Epithelial cell of esophagus (primary cell): ENCODE results near the gene USP48.

Experiments
- DNase-seq: peaks from one replicate; pipeline ENCODE4 v3.0.0; 2010; ENCODE audit warnings: low read depth
- H3K4me3 ChIP-seq: 2 replicates; pipeline ENCODE4 v1.5.1; 2011; ENCODE audit warnings: mild to moderate bottlenecking, low read length, control low read depth
- TF ChIP-seq, protein P1 (sequence below): IDR thresholded peaks from 2 replicates; pipeline ENCODE4 v1.5.1; 2011; ENCODE audit warnings: low read depth, mild to moderate bottlenecking, low read length, control low read depth, inconsistent platforms; ENCODE audit not compliant: insufficient read depth; ENCODE audit errors: missing control alignments

The USP48 gene

DNA sequence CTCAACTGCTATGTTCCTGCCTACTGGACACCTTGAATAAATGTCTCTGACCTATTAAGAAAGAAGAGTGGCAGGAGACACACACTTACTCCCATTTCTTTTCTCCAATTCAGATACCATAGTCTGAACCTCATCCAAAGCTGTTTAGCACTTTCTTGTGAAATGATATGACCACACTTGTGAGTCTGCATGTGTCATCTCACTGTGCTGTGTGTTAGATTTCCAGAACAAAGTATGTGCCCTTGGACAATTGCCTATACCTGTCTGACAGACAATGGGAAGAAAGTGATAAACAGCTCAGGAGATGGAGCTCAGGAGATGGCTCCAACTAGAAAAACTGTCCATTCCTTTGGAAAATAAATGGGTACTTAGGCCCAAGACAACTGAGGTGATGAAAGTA lies 48.4 kb downstream of the USP48 start:
- peak; percentile 70 for DNase-seq
- TF ChIP-seq, protein P1, sequence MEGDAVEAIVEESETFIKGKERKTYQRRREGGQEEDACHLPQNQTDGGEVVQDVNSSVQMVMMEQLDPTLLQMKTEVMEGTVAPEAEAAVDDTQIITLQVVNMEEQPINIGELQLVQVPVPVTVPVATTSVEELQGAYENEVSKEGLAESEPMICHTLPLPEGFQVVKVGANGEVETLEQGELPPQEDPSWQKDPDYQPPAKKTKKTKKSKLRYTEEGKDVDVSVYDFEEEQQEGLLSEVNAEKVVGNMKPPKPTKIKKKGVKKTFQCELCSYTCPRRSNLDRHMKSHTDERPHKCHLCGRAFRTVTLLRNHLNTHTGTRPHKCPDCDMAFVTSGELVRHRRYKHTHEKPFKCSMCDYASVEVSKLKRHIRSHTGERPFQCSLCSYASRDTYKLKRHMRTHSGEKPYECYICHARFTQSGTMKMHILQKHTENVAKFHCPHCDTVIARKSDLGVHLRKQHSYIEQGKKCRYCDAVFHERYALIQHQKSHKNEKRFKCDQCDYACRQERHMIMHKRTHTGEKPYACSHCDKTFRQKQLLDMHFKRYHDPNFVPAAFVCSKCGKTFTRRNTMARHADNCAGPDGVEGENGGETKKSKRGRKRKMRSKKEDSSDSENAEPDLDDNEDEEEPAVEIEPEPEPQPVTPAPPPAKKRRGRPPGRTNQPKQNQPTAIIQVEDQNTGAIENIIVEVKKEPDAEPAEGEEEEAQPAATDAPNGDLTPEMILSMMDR, result no peak

GRCh38 chr1:21732664-21733063 lies 50.3 kb downstream of the USP48 start:
- no peak for DNase-seq
- H3K4me3 ChIP-seq, result no peak overlapping the region
- TF ChIP-seq, protein P1, result no peak

More for the DNA sequence above, 48.4 kb downstream of the USP48 start:
- H3K4me3 ChIP-seq, result no peak overlapping the region

DNA sequence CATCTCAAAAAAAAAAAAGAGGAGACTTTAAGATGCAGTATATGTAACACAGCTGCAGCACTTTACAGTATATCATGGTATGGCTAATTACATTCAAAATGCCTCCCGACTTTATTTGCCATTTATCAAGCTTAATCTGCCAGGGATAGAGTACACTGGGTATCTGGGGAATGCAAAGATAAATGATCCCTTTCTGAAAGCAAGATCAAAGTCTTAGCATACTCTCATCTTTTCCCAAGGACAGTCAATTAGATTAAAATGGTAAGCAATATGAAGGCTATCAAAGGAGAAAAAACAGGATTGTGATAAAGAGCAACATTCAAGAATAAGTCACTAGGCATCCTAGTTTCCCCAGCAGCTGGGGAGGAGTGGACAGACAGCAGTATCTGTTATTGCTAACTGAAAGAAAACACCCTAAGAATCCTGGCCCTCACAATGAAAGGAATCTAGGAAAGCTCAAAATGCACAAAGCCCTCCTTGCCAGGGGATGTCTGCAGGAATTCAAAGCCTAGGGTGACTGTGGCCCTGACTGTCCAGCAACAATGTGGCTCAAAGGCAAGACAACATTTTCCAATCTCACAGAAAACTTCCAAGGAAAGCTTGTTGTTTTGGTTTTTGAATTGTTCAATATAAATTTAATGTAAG lies 57.1 kb downstream of the USP48 start:
- TF ChIP-seq, protein P1, result no peak
- no peak overlapping the region for H3K4me3 ChIP-seq
- DNase-seq, result no peak

DNA sequence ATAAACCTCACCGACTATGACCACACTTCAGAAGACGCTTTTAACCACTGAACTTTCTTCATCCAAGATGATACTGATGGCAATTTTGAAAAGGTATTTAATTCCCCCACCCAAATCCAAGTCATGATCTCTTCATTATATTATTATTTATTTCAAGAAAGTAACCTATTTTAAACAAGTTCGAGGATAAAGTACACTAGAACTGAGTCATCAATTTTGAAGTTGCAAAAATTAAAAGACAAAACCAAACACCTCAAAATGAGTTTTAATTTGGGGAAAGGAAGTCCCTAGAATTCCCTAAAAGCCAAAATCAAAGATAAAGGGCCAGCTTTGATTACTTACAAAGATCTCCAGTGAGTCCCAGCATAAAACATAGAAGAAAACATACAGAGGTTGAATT lies 58.4 kb downstream of the USP48 start:
- TF ChIP-seq, protein P1, result no peak
- no peak for DNase-seq
- H3K4me3 ChIP-seq, result no peak overlapping the region

DNA sequence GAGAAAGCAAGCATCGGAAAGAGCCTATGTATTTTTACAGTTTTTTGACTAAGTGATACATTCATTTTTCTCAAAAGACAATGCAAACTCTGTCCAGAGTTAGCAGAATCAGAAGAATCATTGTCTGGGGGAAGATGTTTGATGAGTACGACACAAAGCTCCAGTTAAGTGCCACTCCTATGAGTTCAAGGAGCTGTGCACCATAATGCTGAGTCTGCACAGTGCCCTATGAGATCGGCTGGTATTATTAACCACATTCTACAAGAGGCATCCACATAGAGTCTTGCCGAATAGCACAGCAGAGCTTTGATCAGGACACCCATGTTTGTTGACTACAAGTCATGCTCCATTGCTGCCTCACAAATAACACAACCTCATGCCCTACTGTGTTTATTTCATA lies 58.9 kb downstream of the USP48 start:
- TF ChIP-seq, protein P1, result no peak

DNA sequence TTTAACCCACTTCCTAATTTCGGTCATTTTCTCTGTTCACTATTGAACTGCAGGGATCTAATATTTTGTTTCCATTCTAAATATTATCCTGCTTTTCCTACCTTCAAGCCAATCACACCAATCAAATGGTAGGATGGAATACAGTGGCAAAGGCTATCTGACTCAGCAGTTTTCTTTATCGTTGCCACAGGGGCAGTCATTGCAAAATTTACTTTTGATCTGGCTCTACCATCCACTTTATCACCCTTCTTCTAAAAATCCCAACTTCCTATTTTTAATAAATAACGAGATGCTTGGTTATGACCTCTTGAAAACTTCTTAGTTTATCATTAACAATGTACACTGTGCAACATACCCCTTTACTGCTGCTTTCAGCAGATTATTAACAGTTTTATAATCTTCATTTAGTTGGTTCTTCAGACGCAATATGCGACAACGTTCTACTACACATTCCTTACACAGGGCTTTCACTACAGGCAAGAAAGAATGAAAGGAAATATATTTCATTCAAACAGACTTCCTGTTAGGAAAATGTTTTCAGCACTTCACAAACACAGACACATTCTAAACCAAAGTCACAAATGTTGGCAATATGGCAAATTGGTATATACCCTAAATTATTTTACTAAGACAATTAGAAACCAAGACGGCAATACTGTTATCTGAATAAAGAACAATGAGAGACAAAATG lies 61.5 kb downstream of the USP48 start:
- H3K4me3 ChIP-seq, result no peak overlapping the region
- DNase-seq, result no peak
- TF ChIP-seq, protein P1, result no peak

More for the DNA sequence above, 58.9 kb downstream of the USP48 start:
- H3K4me3 ChIP-seq, result no peak overlapping the region
- no peak for DNase-seq

- DNase-seq, result no peak
- TF ChIP-seq, protein P1, result no peak
- H3K4me3 ChIP-seq, result no peak overlapping the region
Observed at GRCh38 chr1:21716169-21716568, 66.8 kb downstream of the USP48 start.
